ENCODE results near the gene ZNF367. TPM values are rescaled to one million over a fixed set of nuclear protein-coding genes. Genes with fewer than 3 reads are reported as not detected.

The ZNF367 gene
- polyA plus RNA-seq, 1 of the 3 experiments (the other 2 are of a cell fraction), result 1.5 TPM

DNA sequence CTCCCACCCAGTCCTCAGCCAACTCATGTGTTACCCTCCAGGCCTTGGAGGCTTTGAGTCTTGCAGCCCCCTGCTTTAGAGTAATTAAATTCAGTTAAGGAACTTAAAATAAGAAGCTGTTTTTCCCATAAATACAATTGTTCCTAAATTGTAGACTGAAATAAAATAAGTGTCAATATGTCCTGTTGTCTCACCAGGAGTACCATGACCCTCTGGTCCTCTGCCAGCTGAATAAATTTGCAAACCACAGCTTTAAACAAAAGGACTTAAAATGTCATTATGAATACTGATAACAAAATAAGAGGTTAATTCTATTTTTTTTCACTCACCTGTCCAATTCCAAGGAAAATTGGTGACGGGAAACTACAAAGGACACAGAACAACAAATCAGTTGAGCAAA lies 50.2 kb downstream of the ZNF367 start:
- Histone ChIP-seq H3K9me2 (no peaks in the 10 kb centered on the region), H3K4me3 (ENCODE audit: low read depth in 2 of 2, low read length in 1 of 2) (no peak overlapping the region), H3F3A (replicated peaks; ENCODE audit: insufficient read depth) (no peaks in the 10 kb centered on the region), H3K27me3 (ENCODE audit: insufficient read depth) (no peaks in the 10 kb centered on the region), H3K4me2 (no peak overlapping the region), H3K79me2 (ENCODE audit: insufficient read depth) (peaks cover 57% of the 10 kb centered on the region), H2AFZ (ENCODE audit: low read depth) (no peak overlapping the region), H3K9me3 (no peaks in the 10 kb centered on the region), H4K20me1 (ENCODE audit: insufficient read depth) (peaks cover 5% of the 10 kb centered on the region; the same call in 1 of the 2 replicates), H3K4me1 (ENCODE audit: control insufficient read depth in 1 of 2, insufficient read depth in 2 of 2, low read depth in 1 of 2, low read length in 1 of 2) (no peaks in the 10 kb centered on the region), H3K27ac (ENCODE audit: low read depth in 2 of 2, low read length in 1 of 2) (no peak overlapping the region), H3K9ac (no peak overlapping the region), H3K36me3 (replicated peaks in 1 of 2; ENCODE audit: control insufficient read depth in 1 of 2, insufficient read depth in 2 of 2, low read length in 1 of 2) (peaks cover 5 to 23% of the 10 kb centered on the region in 2 experiments)
- CTCF ChIA-PET, result interaction anchor here (0.7 to 1.1 kb wide), 2 partner anchors 10 to 40 kb away, joined by 3 to 5 read pairs; no protein-coding TSS in a partner anchor
- POLR2A ChIA-PET, result no interaction called here
- WGBS (ENCODE audit: low lambda C conversion rate), result 98% methylated on average over 1 of the region's 1 CpG
- no peak for TF ChIP-seq JUND (IDR thresholded peaks at IDR 0.05)
- TF ChIP-seq CTCF (IDR thresholded peaks at IDR 0.05), result no peak
- TF ChIP-seq EZH2phosphoT487 (IDR thresholded peaks at IDR 0.05; ENCODE audit: borderline replicate concordance, low read depth), result no peak
- no peak for TF ChIP-seq IRF3 (IDR thresholded peaks at IDR 0.05; ENCODE audit: low read depth, low read length)
- no peak for TF ChIP-seq RXRA (IDR thresholded peaks at IDR 0.05; ENCODE audit: borderline replicate concordance, low read depth)
- TF ChIP-seq FOSL2 (IDR thresholded peaks at IDR 0.05; ENCODE audit: borderline replicate concordance, low read depth), result no peak
- no peak for TF ChIP-seq FOXM1 (IDR thresholded peaks at IDR 0.05; ENCODE audit: low read depth)
- TF ChIP-seq SMC3 (IDR thresholded peaks at IDR 0.05; ENCODE audit: low read depth, low read length), result no peak
- TF ChIP-seq MEF2A (IDR thresholded peaks at IDR 0.05; ENCODE audit: borderline replicate concordance, low read depth), result no peak
- TF ChIP-seq TCF12 (IDR thresholded peaks at IDR 0.05), result no peak
- TF ChIP-seq MXI1 (IDR thresholded peaks at IDR 0.05; ENCODE audit: low read depth, low read length), result no peak
- no peak for TF ChIP-seq TEAD4 (IDR thresholded peaks at IDR 0.05; ENCODE audit: borderline replicate concordance, insufficient read depth)
- no peak for TF ChIP-seq RFX5 (IDR thresholded peaks at IDR 0.05; ENCODE audit: low read length)
- TF ChIP-seq, protein P1, sequence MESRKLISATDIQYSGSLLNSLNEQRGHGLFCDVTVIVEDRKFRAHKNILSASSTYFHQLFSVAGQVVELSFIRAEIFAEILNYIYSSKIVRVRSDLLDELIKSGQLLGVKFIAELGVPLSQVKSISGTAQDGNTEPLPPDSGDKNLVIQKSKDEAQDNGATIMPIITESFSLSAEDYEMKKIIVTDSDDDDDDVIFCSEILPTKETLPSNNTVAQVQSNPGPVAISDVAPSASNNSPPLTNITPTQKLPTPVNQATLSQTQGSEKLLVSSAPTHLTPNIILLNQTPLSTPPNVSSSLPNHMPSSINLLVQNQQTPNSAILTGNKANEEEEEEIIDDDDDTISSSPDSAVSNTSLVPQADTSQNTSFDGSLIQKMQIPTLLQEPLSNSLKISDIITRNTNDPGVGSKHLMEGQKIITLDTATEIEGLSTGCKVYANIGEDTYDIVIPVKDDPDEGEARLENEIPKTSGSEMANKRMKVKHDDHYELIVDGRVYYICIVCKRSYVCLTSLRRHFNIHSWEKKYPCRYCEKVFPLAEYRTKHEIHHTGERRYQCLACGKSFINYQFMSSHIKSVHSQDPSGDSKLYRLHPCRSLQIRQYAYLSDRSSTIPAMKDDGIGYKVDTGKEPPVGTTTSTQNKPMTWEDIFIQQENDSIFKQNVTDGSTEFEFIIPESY (IDR thresholded peaks at IDR 0.05; ENCODE audit: borderline replicate concordance, low read depth), result no peak
- TF ChIP-seq MAX (IDR thresholded peaks at IDR 0.05; ENCODE audit: low read depth), result no peak
- TF ChIP-seq NFIC (IDR thresholded peaks at IDR 0.05; ENCODE audit: borderline replicate concordance), result no peak
- no peak for DNase-seq
